HK-2 (cell line): ENCODE data around the gene POGK.
"Not testable (repeated sequence)": the region's sequence is repeated elsewhere in the genome, so short reads cannot be mapped to it uniquely, and the experiment has no call there.

Experiments
- DNase-seq: peaks from one replicate; pipeline ENCODE4 v3.0.0-alpha.2; 2018; ENCODE audit not compliant: unreplicated experiment

POGK gene, protein sequence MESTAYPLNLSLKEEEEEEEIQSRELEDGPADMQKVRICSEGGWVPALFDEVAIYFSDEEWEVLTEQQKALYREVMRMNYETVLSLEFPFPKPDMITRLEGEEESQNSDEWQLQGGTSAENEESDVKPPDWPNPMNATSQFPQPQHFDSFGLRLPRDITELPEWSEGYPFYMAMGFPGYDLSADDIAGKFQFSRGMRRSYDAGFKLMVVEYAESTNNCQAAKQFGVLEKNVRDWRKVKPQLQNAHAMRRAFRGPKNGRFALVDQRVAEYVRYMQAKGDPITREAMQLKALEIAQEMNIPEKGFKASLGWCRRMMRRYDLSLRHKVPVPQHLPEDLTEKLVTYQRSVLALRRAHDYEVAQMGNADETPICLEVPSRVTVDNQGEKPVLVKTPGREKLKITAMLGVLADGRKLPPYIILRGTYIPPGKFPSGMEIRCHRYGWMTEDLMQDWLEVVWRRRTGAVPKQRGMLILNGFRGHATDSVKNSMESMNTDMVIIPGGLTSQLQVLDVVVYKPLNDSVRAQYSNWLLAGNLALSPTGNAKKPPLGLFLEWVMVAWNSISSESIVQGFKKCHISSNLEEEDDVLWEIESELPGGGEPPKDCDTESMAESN

DNA sequence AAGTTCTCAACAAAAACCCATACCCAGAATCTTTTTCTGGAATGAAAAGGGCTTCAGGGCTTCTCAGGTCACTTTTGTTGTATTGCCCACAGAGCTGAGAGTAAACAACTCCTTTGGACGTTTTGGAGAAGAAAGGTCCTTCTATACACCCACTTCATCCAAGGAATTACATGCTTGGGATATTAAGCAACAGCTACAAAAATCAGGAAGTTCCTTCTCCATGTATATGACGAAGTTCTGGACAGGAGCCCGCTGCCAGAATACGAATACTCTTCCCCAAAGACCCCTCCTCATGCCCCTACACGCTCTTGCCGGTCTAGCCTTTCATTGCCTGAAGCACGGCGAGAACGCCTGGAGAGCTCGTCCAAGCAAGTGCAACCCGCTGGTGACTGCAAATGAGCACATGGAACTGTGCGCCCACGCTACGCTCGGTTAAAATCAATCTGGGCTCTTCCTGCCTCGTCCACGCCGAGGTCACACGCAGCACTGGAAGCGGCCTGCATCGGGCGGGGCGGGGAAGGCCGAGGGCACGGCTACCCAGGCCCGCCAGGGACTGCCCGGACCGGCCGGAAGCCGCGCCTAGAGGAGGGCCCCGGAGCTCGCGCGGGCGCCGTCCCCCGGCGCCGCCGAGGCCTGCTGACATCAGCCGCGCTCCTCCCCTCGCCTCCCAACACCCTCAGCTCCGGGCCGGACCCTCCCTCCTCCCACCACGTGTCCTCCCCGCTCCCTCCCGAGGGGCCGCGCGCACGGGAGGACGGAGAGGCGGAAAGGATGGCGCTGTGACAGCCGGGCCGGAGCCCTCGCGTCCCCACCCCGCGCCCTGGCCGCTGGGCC lies at the start of gene POGK:
Gene POGK, plus strand, starts transcription at position 710 of the 834 bp plus-strand sequence. CDS start 1,482 bp downstream, outside the sequence.
- DNase-seq, result peak; percentile 94

DNA sequence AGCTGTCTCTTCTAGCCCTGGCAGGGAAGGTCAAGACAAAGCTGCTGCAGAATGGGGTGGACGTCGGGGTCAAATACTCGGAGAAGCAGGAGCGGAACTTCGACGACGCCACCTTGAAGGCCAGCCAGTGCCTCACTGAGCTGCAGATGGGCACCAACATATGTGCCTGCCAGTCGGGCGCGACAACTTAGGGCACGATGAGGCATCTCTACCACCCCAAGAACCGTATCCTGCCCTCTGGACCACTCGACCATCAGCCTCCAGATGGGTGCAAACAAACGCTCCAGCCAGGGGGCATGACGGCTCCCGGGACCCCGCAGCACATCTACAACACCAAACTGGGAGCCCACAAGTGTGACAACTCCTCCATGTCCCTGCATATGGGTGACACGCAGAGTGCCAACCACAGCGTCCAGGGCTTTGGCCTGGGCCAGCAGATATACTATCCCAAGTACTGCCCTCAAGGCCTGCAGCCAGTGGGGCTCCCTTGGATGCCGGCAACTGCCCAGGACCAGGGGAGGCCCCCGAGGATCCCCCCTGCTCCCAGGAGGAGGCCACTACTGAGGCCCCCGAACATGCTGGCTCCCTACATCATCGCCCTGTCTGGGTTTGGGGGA lies 42.5 kb upstream of the POGK start:
- no peak for DNase-seq

DNA sequence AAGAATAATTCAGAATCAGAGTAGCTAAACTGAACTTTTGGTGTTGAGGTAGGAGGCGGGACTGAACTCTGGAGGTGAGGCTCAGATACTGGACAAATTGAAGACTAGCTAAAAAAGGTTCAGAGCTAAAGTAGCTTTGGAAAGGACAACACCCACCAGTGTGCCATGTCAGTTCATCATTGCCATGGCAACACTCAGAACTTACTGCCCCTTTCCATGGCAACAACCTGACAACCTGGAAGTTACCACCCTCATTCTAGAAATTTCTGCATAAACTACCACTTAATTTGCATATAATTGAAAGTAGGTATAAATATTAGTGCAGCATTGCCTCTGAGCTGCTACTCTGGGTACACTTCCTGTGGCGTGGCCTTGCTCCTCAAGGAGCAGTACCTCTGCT lies 30.3 kb upstream of the POGK start:
- DNase-seq, result no peak

DNA sequence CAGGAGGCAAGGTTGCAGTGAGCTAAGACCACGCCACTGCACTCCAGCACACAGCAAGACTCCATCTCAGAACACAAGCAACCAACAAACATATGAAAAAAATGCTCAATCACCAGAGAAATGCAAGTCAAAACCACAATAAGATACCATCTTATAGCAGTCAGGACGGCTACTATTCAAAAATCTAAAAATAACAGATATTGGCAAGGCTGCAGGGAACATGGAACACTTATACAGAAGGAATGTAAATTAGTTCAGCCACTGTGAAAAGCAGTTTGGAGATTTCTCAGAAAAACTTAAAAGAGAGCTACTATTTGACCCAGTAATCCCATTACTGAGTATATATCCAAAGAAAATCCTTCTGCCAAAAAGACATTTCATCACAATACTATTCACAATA lies 27.6 kb upstream of the POGK start:
- DNase-seq, result no peak

DNA sequence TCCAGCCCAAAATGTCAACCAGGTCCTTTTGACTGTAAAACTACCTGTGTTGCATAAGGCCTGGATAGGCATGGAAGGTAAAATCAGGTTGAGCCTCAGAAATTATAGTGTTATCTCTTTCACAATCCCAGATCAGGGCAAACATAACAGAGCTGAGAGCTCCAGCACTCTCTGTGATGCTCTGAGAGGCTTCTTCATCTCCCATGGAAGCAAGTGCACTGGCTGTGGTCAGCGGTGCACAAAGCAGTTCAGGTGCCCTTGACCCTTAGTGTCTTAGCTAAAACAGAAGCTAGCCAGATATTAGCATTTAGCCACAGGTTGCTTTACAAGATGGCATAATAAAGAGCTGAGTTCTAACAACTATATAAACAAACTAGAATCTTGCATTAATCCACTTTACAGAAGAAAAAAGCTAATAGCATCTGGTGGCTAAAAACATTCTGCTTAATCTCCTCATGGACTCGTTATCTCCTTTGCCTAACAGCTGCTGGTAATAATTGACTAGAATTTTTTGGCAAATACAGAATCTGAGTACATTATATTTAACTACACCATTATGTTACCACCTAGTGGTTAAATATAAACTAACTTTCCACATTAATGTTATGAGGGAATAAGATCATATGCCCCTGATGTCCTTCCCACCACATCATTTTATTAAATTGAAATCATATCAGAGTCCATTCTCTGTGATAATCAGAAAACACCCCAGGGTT lies 25.6 kb upstream of the POGK start:
- no peak for DNase-seq

DNA sequence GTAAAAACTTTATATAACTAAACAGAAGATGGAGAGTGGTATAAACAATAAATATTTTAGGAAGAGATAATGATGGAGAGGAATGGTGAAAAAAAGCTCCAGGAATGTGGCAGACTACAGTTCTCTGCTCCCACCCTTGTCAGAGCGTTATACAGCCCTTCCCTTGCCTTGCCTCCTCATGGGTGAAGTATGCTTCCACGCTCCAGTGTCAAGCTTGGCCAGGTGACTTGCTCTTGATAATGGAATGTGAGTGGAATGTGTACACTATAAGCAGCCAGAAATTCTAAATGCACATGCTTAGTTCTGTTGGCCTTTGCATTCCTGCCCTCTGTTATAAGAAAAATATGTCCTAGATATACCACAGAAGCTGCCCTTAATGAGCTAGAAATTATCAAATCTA lies 24.7 kb upstream of the POGK start:
- peak; percentile 17 for DNase-seq

DNA sequence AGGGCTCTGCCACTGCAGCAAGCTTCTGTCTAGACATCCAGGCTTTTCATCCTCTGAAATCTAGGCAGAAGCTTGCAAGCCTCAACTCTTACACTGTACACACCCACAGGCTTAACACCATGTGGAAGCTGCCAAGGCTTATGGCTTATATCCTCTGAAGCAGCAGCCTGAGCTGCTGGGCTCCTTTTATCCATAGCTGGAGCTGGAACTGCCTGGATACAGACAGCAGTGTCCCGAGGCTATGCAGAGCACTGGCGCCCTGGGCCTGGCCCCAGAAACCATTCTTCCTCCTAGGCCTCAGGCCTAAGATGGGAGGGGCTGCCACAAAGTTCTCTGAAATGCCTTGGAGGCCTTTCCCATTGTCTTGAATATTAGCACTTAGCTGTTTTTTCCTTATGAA lies 19.3 kb upstream of the POGK start:
- DNase-seq, result no peak

DNA sequence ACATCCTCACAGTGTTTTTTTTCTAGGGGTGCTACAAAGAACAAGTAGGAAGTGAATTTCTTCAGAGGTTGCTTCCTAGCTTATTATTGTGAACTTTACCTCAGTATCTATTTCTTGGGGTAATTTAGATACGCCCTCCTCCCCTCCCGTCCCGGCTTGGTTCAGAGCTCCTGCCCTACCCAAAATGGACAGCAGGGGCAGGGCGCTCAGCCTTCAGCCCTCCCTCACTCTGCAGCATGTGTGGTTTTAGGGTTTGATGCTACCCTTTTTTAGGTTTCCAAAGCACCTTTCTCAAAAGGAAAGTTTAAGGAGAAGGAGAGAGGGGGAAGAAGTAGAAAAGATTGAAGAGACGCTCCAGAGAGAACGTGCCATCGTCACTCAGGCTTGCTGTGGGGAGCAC lies 16.9 kb upstream of the POGK start:
- DNase-seq, result no peak

DNA sequence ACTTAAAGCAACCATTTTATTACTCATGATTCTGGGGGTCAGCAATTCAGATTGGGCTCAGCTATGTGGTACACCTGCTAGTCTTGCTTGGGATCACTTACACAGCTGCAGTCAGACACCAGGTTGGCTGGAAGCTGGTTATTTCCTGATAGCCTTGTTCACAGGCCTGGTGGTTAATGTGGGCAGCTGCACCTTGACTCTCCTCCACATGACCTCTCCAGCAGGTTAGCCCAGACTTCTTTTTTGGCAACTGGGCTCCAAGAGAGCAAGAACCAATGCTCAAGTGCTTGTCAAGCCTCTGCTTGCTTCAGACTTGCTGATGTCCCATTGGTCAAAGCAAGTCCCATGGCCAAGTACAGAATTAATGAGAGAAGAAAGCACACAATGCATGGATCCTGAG lies 11.8 kb upstream of the POGK start:
- no peak for DNase-seq

DNA sequence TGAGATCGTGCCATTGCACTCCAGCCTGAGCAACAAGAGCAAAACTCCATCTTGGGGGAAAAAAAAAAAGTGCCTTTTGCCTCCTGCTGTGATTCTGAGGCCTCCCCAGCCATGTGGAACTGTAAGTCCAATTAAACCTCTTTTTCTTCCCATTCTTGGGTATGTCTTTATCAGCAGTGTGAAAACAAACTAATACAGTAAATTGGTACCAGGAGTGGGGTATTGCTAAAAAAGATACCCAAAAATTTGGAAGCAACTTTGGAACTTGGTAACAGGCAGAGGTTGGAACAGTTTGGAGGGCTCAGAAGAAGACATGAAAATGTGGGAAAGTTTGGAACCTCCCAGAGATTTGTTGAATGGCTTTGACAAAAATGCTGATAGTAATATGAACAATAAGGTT lies 9.5 kb upstream of the POGK start:
- DNase-seq, result not testable (repeated sequence)

DNA sequence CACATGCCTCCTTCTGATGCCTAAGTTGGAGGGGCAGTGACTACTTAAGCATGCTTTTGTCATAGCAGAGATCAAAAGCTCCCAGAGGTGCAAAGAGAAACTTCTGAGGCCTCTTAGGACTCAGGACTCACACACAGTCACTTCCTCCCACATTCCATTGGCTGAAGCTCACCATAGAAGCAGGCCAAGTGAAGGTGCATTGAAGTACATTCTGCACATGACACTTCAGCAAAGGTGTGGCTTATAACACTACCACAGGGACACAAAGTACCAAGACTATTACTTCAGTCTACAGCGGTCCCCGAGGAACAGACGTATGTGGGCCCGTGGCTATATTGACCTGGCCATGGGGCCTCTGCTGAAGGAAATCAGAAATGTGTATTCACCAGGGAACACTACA lies 2.5 kb upstream of the POGK start:
- no peak for DNase-seq

DNA sequence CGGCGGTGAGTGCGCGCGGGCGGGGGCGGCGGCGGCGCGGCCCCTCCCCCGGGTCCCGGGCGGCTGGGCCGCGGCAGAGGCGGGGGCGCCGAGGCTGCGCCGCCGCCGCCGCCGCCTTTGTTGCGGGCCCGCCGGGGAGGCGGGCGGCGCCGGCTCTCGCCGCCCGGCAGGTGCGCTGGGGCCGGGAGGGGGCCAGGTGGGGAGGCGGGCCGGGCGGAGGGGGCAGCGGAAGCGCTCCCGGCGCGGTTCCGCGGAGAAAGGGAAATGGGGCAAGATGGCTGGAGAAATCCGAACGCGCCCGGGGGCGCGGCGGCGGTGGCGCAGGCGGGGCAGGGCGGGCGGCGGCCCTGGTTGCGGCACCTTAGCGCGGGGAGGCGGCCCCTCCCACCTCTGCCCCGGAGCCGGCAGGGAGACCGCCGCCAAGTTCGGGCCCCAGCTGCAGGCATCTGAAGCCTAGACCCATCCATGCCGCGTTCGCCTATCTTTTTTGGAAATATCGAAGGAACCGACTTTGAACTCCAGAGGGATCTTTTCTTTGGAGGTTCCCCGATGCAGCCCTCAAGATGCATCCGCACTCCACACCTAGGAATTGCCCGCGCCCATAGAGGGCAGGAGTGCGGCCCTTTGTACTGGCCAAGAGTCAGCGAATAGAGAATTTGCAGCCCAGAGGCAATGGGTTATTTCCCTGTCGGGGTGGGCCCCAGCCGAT lies 479 bp downstream of the POGK start:
- peak; percentile 56 for DNase-seq

DNA sequence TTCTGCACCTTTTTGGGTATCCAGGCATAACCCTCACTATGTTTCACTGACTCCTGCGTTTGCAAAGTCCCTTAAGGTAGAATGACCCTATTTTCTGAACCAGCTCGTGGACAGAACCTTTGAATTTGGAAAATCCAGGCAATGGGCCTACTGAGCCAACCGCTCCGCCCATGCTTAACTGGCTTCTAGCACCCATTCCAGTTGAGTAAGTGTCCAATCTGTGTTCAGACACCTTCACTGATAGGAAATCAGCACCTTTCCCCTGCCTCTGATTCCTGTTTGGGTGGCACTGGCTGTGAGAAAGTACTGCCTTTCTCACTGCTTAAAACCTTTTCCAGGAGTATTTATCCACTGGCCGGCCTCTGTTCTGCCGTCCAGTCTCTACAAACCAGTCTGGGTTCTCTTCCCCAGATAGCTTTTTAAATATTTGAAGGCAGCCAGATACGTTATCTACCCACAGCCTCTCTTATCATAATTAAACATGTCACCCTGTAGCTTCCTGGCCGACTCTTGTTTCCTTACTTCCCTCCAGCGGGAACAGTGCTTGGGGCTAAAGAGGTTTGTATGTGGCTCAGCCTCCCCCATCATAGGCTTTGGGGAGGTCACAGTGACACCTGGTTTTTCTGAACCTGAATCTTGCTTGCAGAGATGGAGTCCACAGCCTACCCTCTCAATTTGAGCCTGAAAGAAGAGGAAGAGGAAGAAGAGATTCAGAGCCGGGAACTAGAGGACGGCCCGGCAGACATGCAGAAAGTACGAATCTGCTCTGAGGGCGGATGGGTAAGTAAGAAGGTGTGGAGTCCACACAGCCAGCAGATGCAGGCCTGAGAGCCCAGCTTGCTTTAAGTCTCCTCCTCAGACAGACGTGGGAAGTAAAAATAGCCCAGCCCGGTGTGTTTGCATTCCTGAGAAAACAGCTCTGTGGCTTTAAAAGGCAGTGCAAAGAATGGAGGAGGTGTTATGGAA lies 1.3 kb downstream of the POGK start:
- DNase-seq, result no peak

DNA sequence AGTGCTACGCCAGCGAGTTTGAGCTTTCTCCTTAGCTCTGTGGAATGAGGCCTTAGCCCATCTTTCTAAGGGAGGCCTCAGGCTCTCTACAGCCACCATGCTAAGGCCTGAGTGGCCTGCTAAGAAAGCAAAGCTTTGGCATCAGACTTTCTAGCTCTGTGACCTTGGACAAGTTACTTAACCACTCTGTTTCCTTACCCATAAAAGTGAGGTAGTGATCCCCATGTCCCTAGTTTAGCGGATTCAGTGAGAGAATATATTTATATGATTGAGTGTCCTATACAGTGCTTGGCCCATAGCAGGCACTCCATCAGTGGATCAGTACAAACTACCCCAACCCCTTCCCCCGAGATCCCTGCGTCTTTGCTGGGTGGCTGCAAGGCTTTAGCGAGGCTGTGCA lies 4.0 kb downstream of the POGK start:
- DNase-seq, result no peak

DNA sequence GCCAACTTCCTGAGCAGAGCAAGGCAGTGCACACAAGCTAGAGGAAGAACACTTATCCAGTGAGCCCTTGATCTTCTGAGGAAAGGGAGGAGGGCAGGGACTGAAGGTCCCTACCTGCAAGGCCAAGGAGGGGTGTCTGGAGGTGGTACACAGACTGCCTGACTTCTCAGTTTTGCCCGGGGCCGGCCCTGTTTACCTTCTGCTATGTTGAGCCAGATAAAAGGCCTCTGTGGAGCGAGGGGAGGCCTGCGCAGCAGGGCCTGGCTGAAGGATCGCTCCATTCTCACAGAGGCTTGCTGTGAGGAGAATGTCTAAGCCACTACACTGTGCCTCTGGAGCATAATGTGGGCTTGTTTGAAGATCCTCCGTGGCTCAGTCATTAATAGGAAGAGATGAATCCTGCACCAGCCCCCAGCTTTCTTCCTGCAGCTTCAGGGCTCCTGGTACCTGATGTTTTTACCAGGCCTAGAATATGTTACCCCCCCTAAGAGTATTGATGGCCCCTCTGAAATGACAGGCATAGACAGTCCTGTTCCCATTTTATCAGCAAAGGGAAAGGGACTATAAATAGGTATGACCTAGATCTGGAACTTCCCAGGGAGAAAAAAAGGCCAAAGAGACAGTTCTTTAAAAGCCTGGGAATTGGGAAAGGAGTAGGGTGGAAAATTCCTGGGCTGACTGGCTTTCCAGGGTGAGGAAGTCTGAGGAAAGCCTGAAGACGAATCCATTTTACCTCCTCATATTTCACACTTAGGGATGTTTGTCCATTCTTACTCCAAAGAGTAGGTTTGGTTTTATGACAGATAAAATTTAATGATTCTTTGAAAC lies 4.7 kb downstream of the POGK start:
- DNase-seq, result no peak

DNA sequence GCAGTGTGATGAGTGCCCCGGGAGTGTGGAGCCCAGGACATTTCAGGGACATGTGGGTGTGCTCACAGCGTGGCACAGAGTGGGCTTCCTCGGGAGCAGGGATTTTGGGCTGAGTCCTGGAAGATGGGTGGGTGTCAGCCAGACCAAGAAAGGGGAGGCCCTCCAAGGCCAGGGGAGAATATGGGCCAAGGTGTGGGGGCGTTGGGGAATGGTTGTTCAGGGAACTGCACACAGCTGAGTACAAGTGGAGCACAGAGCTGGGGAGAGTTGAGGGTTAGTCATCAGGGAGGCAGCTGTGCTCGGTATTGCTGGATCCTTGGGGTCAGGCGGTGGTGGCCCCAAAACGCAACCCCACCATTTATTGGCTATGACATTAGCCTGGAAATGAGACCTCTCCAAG lies 5.5 kb downstream of the POGK start:
- DNase-seq, result no peak

DNA sequence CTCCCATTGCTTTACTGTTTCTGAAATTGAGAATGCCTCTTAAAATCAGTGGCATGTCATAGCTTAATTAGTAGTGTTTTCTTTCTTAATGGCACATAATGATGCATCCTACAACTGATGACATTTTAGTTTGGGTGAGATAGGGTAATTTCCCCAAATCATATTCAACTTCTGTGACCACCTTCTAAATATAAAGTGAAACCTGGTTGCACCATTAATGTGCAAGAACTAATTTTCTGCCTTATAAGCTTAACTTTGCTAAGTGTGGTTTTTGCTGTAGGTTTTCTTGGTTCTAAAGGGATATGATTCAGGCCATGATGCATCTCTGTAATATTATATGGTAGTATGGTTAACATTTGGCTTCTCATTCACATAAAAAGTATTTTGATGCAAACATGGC lies 8.9 kb downstream of the POGK start:
- DNase-seq, result no peak

DNA sequence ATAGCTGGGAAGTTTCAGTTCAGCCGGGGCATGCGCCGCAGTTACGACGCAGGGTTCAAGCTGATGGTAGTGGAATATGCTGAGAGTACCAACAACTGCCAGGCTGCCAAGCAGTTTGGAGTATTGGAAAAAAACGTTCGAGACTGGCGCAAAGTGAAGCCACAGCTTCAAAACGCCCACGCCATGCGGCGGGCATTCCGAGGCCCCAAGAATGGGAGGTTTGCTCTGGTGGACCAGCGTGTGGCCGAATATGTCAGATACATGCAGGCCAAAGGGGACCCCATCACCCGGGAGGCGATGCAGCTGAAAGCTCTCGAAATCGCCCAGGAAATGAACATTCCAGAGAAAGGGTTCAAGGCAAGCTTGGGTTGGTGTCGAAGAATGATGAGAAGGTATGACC lies 9.9 kb downstream of the POGK start:
- no peak for DNase-seq

DNA sequence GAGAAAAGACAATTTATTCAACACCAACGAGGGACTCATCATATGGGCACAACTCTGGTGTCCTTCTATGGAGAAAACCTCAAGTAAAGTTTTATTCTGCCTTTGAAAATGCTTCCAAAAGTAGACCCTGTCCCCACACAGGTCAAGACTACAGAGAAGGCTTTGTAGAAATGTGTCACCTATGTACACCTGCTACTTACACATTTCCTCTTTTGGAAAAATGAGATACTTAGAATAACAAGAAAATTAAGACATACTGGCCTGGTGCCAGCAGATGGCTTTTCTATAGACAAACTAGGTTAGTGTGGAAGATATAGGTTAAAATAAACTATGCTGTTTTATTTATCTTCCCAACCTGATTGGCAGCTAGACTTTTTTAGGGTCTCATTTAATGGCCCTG lies 13.6 kb downstream of the POGK start:
- DNase-seq, result no peak
